Measurements from ENCODE around the gene CEP57L1.

The CEP57L1 gene

DNA sequence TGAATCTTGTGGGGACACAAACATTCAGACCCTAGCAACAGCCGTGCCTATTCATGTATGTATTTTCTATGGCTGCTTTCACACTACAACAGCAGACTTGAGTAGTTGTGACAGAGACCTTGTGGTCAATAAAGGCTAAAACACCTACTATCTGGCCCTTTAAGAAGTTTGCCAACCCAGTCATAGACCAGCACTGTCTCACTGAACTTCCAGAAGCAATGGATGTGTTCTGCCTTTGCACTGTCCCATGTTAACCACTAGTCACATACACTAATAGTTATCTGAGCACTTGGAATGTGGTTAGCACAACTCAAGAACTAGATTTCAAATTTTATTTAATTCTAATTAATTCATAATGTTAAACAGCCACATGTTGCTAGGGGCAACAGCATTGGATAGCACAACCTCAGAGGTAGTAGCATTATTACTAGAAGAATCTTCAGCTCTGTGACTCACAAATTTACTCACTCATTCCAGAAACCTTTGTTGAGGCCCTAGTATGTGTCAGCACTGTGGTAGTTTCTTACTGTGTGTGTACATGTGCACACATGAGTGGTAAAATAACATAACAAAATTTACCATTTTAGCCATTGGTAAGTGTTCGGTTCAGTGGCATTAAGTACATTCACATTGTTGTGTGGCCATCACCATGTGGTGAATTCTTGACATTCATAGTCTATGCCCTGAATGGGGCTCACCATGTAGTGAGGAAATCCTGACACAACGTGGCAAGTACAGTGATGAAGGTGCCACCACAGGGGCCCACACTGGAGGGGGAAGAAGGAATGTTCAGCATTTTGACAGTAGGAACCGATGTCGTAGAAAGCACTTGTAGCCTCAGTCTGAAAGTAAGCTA is 107.3 kb downstream of the CEP57L1 start:
- Histone ChIP-seq H4K20me1 (no peaks in the 10 kb centered on the region), H3K9me3 (no peaks in the 10 kb centered on the region), H3K9ac (no peak overlapping the region), H3K27ac (no peak overlapping the region), H3K27me3 (no peaks in the 10 kb centered on the region), H3K4me2 (no peak overlapping the region), H3K36me3 (no peaks in the 10 kb centered on the region), H3K4me3 (no peak overlapping the region), H3K4me1 (no peaks in the 10 kb centered on the region)
- no peak for TF ChIP-seq Cebpa-rat (IDR thresholded peaks at IDR 0.05)

DNA sequence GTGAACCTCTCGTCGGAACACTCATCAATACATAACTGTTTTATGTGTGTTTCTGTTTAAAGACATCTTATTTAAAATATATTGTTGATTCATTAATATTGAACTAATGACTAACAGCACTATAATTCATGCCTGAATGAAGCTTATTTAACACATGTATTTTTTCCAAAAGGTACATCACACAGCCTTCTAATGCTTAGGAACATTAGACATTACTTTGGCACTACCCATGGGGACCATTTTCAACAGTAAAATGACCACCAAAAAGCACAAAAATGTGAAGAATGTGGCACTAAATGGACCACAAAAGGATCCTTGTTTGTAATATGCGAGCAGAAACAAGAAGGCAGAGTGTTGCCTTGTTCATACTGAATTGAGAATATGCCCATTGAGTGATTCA is 109.2 kb downstream of the CEP57L1 start:
- H3K4me1 ChIP-seq: no peaks in the 10 kb centered on the region
- H3K27me3 ChIP-seq: no peaks in the 10 kb centered on the region
- no peak overlapping the region for H3K4me2 ChIP-seq
- no peaks in the 10 kb centered on the region for H3K9me3 ChIP-seq
- H3K27ac ChIP-seq: no peak overlapping the region
- no peaks in the 10 kb centered on the region for H4K20me1 ChIP-seq
- H3K9ac ChIP-seq: no peak overlapping the region
- H3K36me3 ChIP-seq: no peaks in the 10 kb centered on the region
- no peak for TF ChIP-seq Cebpa-rat (IDR thresholded peaks at IDR 0.05)
- H3K4me3 ChIP-seq: no peak overlapping the region

DNA sequence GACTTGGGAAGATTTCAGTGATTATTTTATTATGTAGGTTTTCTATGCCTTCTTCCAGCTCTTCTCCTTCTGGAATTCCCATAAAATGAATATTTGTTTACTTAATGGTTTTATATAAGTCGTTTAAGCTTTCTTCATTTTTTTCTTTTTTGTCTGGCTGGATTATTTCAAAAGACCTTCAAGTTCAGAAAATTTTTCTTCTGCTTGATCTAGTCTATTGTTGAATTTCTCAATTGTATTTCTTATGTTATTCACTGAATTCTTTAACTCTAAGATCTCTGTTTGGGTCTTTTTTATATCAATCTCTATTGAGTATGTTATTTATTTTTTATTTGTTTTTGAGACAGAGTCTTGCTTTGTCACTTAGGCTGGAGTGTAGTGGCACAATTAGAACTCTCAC is 117.4 kb downstream of the CEP57L1 start:
- Histone ChIP-seq H3K9me3 (peaks cover 36% of the 10 kb centered on the region), H3K4me2 (no peak overlapping the region), H3K27me3 (no peaks in the 10 kb centered on the region), H4K20me1 (no peaks in the 10 kb centered on the region), H3K27ac (no peak overlapping the region), H3K9ac (no peak overlapping the region), H3K4me1 (no peaks in the 10 kb centered on the region), H3K36me3 (no peaks in the 10 kb centered on the region), H3K4me3 (no peak overlapping the region)
- TF ChIP-seq Cebpa-rat (IDR thresholded peaks at IDR 0.05): no peak
